GM18868 (cell line): ENCODE data around the gene MACROD2.
"Not testable (repeated sequence)": the region's sequence is repeated elsewhere in the genome, so short reads cannot be mapped to it uniquely, and the experiment has no call there.

ENCODE experiments used
- ATAC-seq: cut with Tn5 transposase; IDR thresholded peaks from one replicate; pipeline ENCODE4 v1.9.1; 2021; ENCODE audit warnings: mild to moderate bottlenecking, moderate library complexity; ENCODE audit not compliant: unreplicated experiment

The MACROD2 gene

DNA sequence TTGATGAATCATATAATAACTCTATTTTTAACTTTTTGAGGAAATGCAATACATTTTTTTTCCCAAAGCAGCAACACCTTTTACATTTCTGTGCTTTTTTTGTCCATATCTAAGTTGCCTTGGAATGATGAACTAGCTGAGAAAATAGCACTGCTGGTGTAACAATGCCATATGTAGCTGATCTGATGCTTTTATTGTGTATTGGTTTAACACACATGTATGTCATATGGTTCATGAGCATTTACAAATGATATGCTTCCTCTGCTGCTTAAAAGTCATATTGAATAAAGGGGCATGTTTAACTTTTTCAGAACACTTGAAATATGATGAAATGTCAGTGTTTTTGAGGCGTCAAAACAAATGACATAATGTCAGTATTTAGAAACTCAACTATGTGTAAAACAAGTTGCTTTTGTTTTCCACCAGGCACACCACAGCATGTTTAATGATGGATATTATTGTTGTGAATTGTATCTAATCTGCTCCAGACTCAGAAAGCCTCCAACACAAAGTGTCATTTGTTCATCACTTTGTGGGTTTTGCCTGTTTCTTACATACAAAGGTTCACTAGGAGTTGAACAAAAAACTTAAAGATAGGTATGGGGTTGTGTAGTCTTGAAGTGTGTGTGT is 1117.9 kb downstream of the MACROD2 start:
- ATAC-seq, result no peak

DNA sequence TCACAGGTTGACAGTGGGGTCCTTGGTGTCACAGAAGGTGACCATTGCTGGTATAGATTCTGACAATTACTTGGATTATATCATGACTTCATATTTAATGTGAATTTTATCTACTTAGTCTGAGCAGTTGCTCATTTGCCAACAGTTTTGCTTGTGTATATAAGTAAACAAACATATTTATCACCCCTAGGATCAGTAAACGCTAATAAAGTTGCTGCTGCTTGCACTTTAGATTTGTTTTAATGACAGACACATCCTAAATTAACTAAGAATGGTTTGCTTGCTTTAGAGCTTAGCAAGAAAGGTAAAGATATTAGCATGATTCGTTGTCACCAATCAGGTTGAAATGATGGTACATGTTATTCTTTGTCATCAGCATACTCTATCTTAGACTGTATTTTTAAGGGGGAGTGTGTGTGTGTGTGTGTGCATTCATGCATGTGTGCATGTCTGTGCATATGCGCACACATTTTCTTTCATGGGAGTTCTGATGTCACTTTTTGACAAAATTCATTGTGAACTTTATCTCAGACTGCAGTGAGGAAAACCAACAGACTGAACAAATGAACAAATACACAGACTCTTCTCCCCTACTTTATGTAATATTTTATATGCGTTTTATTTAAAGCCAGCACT is 1124.7 kb downstream of the MACROD2 start:
- ATAC-seq, result no peak

DNA sequence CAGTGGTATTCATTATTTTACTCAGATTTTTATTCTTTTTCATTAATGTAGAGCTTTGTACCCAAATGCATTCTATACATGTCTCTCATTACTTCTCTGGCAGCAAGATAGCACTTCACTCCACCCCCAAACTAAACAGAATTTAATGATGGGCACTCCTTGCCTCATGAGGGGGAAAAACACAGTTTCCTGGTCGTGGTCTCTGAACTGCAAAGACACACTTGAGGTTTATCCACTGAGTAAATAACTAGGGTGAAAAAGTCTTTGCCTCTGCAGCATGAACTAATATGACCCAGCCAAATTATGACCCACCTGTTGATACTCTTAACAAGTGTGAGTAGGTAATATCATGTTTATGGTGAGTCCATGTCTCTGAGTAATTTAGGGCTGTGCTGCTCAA is 1127.3 kb downstream of the MACROD2 start:
- no peak for ATAC-seq

DNA sequence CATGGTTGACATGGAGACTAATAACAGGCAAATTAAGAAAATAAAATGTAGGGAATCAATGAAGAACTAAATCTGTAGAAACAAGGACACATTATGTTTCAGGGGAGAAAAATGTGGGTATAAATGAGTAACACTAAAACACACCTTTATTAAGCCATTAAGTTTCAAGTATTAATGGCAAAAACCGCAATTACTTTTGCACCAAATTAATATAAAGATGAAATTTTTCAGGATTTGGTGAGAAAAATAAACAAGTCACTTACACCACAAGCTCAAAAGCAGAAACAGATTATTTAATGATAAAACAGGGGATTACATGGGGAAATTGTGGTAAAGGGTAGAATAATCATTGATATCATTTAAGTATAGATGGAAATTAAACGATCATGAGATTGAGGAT is 1135.9 kb downstream of the MACROD2 start:
- ATAC-seq, result no peak

DNA sequence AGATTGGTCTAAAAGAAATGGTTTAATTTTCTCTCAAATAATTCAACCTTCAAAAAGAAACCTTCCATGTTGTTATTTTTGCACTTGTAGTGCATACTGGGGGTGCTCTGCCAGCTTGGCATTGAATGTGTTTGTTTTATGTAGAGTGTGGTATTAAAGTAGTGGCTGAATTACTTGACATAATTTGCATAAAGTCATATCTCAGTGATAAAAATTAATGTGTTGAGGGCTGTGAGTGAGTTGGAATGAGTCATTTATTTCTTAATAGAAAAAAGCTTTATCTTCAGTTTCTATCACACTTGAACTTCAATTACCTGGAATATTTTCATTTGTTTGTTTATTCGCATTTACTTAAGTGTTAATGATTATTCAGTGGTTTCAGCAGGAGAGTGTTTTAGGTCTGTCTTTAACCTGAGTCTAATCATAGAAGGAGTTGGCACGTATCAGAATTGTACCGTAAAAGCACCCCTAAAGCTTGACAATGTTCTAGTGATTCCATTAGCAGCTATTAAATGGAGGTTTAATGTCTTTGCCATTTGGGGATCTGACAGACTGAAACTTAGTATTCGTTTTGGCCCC is 1143.3 kb downstream of the MACROD2 start:
- no peak for ATAC-seq

DNA sequence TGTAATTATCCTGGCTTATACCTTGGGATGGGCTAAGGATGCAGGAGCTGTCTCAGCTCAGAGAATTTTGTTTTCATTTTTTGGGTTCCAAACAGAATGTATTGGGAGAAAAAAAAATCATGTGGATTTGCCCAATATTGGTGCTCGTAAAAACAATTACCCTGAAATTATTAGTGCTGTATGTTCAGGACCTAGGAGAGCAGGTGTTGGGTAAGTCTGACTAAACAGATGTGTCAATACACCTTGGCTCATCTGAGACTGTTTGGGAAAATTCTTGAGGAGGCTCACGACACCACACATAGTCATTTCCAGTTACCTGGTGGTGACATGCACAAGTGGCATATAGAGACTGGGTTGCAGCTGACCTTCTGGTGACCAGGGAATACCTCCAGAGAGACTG is 1144.2 kb downstream of the MACROD2 start:
- no peak for ATAC-seq

DNA sequence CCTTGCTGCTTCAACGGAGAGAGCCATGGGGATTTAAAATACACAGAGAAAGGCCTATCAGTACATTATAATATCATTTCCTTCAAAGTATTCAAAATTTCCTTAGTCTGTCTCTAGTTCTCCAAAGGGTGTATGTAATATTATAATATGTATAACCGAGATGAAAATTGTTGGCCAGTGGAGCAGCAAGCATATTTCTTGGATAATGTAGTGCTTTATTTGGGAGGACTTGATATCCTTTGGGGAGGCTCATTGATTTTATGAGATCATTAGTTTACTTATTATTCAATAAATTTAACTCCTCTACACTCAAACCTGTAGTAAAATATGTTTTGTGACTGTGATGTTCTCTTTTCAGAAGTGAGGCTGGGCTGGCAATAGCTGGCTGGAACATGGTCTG is 1145.0 kb downstream of the MACROD2 start:
- no peak for ATAC-seq

DNA sequence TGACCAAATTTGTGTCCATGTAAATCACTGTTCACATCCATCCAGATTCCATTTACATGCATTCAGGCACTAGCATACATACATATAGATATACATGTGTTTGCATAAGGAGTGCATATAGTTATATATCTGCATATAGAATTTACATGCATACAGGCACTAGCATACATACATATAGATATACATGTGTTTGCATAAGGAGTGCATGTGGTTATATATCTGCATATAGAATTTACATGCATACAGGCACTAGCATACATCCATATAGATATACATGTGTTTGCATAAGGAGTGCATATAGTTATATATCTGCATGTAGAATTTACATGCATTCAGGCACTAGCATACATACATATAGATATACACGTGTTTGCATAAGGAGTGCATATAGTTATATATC is 1145.6 kb downstream of the MACROD2 start:
- not testable (repeated sequence) for ATAC-seq

DNA sequence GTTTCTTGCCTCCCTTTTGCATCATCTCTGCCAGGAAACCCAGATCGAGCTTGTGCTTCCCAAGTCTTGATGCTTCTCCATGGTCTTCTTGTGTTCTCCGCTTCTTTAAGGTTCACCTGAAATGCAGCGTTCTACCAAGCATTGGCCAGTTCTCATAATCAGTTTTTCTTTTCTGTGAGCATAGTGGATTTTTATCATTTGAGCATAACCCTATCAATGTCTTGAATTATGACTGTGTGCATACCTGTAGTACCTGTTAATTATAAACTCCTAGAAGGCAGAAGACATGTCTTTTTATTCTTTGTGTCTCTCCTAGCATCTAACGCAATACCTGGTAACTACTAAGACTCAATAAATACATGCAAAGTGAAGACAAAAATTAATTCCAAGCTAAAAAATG is 1146.5 kb downstream of the MACROD2 start:
- no peak for ATAC-seq

DNA sequence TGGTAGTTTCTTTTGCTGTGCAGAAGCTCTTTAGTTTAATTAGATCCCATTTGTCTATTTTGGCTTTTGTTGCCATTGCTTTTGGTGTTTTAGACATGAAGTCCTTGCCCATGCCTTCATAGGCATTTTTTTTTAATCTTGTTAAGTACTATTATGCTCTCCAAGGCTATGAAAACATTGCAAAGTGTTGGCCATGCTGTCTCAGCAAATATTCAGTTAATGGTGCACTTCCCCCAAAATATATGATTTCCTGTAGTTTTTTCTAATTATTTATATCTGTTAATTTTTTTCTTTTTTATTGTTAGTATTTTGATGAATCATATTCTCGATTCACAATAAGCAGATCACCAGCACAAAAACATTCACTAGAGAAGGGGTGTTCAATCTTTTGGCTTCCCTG is 1148.2 kb downstream of the MACROD2 start:
- no peak for ATAC-seq

DNA sequence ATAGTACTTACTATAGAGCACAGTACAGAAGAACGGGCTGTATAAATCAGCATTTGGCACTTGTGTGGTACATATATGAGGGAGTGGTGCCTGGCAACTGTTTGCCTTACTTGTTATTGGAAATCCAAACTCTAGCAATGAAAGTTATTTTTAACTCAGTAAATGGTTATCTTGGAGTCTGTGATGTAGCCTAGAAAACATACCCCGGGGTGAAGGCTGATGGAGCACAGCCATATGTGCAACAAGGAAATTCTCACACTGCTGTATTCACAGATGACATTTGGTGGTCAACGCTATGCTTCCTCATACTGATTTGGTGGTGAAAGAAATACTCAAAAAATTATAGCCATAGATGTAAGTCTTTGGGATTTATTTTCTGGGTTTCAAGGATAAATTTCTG is 1149.6 kb downstream of the MACROD2 start:
- ATAC-seq, result no peak

DNA sequence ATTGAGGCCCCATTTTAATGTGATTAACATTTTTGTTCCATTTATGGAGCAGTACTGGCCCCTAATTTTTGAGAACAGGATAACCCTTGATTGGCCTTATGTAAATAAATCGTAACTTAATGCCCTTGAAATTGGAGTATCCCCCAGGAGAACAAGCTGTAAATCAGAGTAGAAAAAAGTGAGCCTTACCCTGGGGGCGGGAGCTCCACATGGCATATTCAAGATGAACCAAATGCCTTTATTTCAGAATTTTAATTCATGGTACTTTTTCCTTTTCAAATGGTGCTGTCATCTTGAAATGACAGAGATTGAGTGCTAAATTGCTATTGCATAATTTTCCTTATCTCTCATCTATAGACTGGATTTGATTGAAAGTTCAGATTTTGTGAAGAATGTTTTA is 1151.6 kb downstream of the MACROD2 start:
- no peak for ATAC-seq

DNA sequence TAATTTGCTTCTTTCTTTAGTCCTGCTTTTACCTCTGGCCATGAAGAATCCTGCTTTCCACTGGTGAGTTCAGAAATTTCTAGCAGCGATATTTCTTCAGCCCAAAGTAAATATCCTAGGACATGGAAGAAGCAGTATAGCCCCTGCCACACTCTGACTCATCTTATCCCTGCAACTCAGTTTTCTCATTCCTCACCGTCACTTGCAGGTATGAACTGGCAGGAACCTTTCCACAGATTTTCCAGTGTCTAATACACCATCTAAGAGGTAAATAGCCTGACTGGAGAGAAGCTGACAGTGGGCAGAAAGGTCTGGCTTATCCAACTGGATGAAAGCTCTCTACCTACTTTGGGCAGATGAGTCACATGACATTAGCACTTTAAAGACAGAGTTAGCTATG is 1158.8 kb downstream of the MACROD2 start:
- ATAC-seq, result no peak

DNA sequence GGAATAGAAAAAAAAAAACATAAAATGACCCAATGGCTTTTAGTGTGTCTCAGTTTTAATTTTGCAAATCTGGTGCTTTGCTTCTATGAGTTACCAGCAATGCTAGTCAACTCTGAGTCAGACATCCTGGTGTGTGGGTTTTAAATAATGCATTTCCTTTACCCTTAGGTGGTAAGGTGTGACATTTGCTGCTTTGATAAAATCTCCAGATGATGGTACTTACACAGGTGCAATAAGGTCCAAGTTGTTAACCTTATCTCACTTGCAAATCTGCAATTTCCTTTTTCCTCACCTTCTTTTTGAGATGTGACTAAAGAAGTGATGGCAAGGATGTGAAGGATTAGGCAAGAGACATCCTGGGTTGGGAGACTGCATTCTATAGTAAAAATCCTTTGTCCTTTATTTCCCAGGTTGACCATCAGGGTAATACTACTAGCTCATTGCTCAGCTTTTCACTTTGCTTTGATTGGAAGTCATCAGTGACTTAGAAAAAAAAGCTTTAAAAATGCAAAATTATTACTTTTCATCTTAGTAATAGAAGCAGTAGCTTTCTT is 1160.6 kb downstream of the MACROD2 start:
- ATAC-seq, result no peak

DNA sequence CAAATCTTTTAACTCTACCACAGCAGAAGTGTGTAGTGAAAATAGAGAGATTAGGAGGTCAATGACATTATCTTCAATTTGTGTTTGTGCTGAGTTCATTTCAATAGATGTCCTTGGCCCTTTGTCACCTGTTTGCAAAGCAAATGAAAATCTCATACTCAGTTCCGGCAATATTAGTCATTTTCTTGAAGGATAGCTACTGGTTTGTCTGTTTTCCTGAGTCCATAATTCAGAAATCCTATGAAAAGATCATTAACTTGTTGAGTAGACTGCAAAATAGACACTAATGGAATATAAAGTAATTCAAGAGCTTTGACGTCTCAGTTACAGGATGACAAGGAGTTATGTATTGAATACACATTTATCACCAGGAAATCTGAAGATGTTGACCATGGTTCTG is 1163.2 kb downstream of the MACROD2 start:
- ATAC-seq, result no peak

DNA sequence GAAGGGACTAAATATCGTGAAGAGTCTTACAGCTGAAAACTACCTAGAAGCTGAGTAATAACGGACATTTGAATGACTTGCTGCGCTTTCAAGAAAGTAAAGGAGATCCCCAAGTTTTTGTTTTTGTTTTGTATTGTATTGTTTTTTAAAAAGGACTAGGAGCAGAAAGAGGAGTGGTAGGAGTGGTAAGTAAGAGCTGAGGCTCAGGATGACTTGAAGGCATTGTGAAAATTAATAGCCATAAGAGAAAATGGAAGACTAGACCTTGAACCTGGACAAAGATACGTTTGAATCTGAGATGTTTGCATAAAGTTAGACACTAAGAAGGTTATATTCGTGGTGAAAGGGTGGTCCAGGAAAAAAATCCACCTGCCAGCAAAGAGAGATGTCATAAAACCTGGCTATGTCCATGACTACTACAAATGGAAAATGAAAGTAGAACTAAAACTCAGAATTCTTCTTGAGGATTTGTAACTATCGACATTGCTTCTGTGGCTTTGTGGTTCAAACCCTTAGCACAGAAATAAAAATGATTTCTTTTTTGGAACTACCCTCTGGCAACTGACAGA is 1166.8 kb downstream of the MACROD2 start:
- ATAC-seq, result peak; percentile 74

DNA sequence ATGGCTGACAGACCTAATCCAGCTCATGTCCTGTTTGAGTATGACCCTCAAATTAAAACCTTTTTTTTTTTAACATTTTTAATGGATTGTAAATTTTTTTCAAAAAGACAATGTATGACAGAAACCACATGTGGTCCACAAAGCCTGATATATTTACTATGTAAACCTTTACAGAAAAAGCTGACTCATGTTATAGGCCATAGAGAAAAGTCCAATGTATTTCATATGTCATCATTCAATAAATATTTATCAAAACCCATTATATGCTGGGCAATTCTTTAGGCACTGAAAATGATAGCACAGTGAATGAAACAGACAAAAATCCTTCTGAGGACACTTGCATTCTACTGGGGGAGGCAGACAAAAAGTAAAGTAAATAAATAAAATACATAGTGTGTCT is 1168.3 kb downstream of the MACROD2 start:
- no peak for ATAC-seq

DNA sequence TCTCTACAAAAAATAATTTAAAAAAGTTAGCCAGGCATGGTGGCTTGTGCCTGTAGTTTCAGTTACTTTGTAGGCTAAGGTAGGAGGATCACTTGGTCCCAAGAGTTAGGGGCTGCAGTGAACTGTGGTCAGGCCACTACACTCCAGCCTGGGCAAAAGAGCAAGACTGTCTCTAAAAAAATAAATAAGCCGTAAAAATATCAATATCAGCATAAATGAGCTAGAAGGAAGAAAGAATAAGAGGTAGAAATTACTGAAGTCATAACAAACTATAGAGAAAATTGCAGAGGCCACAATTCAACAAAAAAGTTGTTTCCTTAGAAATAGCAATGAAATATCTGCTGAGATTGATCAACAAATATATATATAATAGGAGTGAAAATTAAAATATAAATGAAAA is 1169.4 kb downstream of the MACROD2 start:
- no peak for ATAC-seq

DNA sequence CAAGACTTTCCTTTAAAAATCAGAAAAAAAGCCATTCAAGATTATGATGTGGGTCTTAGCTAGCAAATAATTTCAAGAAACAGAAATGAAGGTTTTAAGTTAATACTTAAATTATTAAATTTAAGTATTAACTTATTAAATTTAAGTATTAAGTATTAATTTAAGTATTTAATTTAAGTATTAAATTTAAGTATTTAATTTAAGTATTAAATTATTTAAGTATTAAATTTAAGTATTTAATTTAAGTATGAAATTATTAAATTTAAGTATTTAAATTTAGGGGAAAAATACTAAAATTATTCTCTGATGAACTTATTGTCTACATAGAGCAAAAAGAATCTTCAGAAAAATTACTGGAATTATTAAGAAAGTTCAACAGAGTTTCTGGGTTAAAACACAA is 1171.4 kb downstream of the MACROD2 start:
- no peak for ATAC-seq

DNA sequence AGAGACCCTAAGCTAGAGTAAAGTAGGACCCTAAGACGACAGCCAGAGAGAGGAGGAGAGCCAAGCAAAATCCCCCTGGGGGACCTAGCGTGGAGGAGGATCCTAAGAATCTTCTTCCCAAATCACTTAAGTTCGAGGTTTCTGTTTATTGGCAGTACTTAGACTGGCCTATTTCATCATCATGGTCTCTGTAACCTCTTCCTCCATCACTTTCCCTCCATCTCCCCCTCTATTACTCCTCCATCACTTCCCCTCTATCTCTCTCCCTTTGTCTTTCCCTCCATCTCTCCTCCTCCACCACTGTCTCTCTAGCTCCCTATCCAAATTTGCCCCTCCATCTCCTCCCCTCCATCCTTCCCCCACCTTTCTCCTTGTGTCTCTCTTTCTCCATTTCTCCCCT is 1175.7 kb downstream of the MACROD2 start:
- no peak for ATAC-seq

DNA sequence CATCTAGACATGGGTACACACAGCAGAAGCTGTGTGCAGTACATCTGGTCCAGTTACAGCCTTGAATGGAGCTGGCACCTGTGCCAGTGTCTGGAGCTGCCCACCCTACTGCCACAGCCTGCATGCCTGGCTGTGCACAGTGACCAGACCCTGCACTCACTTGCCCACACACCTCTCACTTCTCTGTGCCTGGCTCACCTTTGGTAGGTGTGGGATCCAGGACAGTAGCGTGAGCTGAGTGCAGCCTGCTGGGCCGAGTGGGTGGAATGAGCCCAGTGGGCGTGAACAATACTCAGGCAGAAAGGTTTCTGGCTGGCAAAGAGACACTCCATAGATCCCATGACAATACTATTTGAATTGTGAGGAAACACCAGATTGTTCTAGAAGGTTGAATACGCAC is 1181.6 kb downstream of the MACROD2 start:
- no peak for ATAC-seq

DNA sequence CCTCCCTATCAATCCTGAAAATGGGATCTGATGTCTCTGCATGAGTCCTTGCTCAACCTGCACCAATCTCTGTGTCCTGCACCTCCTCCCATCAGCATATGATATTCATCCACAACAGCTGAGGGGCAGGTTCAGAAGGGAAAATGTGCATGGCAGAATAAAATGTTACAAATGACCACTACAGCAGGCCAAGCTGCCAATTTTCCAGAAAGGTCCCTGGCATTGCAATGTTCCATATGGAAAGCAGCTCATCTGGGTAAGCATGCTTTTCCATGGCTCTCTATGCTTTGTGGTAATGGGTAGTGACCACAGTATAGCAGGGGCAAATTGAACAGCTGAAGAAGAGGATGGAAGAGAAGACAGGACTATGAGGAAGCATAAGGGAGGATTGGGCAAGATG is 1183.3 kb downstream of the MACROD2 start:
- no peak for ATAC-seq
